Measurements from ENCODE around the gene PSMA3. TPM values are rescaled to one million over a fixed set of nuclear protein-coding genes. Genes with fewer than 3 reads are reported as not detected.

Gene PSMA3
- total RNA-seq, 1 donor from 2014 or later, result 232 TPM

- H3K4me3 Mint-ChIP-seq (ENCODE audit: unreplicated experiment), result no peak overlapping the region
- no peak overlapping the region for H3K9ac ChIP-seq (ENCODE audit: low read length)
- no peak overlapping the region for H3K27ac ChIP-seq (ENCODE audit: low read depth, low read length)
- H2AFZ ChIP-seq (ENCODE audit: low read depth, low read length), result no peak overlapping the region
- peaks cover 96% of the 10 kb centered on the region for H3K79me2 ChIP-seq (ENCODE audit: insufficient read depth, low read length)
- H3K27me3 ChIP-seq (ENCODE audit: insufficient read depth, low read length), result no peaks in the 10 kb centered on the region
- peaks cover 53% of the 10 kb centered on the region for H3K36me3 ChIP-seq (ENCODE audit: insufficient read depth, low read length)
- no peaks in the 10 kb centered on the region for H3K4me1 ChIP-seq (ENCODE audit: insufficient read depth, low read length)
- peaks cover 23% of the 10 kb centered on the region for H3K36me3 Mint-ChIP-seq (ENCODE audit: low read depth, unreplicated experiment)
- no peaks in the 10 kb centered on the region for H3K27me3 Mint-ChIP-seq (ENCODE audit: low read depth, unreplicated experiment)
- DNase-seq (ENCODE audit: low read depth) (no peak), FAIRE-seq (no peak)
- H3K4me1 Mint-ChIP-seq (ENCODE audit: low read depth, unreplicated experiment), result peaks cover 2% of the 10 kb centered on the region
- H3K4me3 ChIP-seq (ENCODE audit: insufficient read depth, low read depth, low read length), result no peak overlapping the region
- TF ChIP-seq EZH2 (IDR thresholded peaks at IDR 0.05; ENCODE audit: insufficient read depth, low read length) (no peak), CTCF (IDR thresholded peaks at IDR 0.05; ENCODE audit: insufficient read depth, low read depth, low read length) (no peak)
- H3K27ac Mint-ChIP-seq (ENCODE audit: unreplicated experiment), result no peak overlapping the region
- no peaks in the 10 kb centered on the region for H3K9me3 Mint-ChIP-seq (ENCODE audit: unreplicated experiment)
- no peak overlapping the region for H3K4me2 ChIP-seq (ENCODE audit: low read length)
- peaks cover 52% of the 10 kb centered on the region for H4K20me1 ChIP-seq (ENCODE audit: insufficient read depth, low read length)
- no peaks in the 10 kb centered on the region for H3K9me3 ChIP-seq (ENCODE audit: insufficient read depth, low read depth, low read length)
These were observed 43.0 kb downstream of the PSMA3 start for GRCh38 chr14:58287607-58288042.

GRCh38 chr14:58288106-58288792 is 43.6 kb downstream of the PSMA3 start:
- Mint-ChIP-seq H3K36me3 (ENCODE audit: low read depth, unreplicated experiment) (peaks cover 26% of the 10 kb centered on the region), H3K4me3 (ENCODE audit: unreplicated experiment) (no peak overlapping the region)

More at GRCh38 chr14:58288106-58288792, 43.6 kb downstream of the PSMA3 start:
- no peaks in the 10 kb centered on the region for H3K27me3 Mint-ChIP-seq (ENCODE audit: low read depth, unreplicated experiment)
- H3K27ac Mint-ChIP-seq (ENCODE audit: unreplicated experiment), result no peak overlapping the region
- FAIRE-seq (no peak), DNase-seq (ENCODE audit: low read depth) (no peak)
- Histone ChIP-seq H4K20me1 (ENCODE audit: insufficient read depth, low read length) (peaks cover 55% of the 10 kb centered on the region), H3K4me2 (ENCODE audit: low read length) (no peak overlapping the region), H3K4me1 (ENCODE audit: insufficient read depth, low read length) (no peaks in the 10 kb centered on the region), H2AFZ (ENCODE audit: low read depth, low read length) (no peak overlapping the region), H3K4me3 (ENCODE audit: insufficient read depth, low read depth, low read length) (no peak overlapping the region), H3K27me3 (ENCODE audit: insufficient read depth, low read length) (no peaks in the 10 kb centered on the region), H3K36me3 (ENCODE audit: insufficient read depth, low read length) (peaks cover 58% of the 10 kb centered on the region), H3K27ac (ENCODE audit: low read depth, low read length) (no peak overlapping the region), H3K9me3 (ENCODE audit: insufficient read depth, low read depth, low read length) (no peaks in the 10 kb centered on the region), H3K9ac (ENCODE audit: low read length) (no peak overlapping the region), H3K79me2 (ENCODE audit: insufficient read depth, low read length) (peaks cover 96% of the 10 kb centered on the region)
- H3K4me1 Mint-ChIP-seq (ENCODE audit: low read depth, unreplicated experiment), result peaks cover 3% of the 10 kb centered on the region
- H3K9me3 Mint-ChIP-seq (ENCODE audit: unreplicated experiment), result no peaks in the 10 kb centered on the region
- TF ChIP-seq EZH2 (IDR thresholded peaks at IDR 0.05; ENCODE audit: insufficient read depth, low read length) (no peak), CTCF (IDR thresholded peaks at IDR 0.05; ENCODE audit: insufficient read depth, low read depth, low read length) (no peak)

Data from astrocyte (in vitro differentiated cells and primary cell).